HG03354 (cell line): Measurements from ENCODE around the gene SLC25A30.
"Not testable (repeated sequence)": the region's sequence is repeated elsewhere in the genome, so short reads cannot be mapped to it uniquely, and the experiment has no call there.

Experiments used
- ATAC-seq: cut with Tn5 transposase; IDR thresholded peaks from one replicate; pipeline ENCODE4 v1.9.1; 2021; ENCODE audit warnings: mild to moderate bottlenecking; ENCODE audit not compliant: unreplicated experiment, poor library complexity, severe bottlenecking

The SLC25A30 gene

GRCh38 chr13:45398877-45399276 lies 19.3 kb downstream of the SLC25A30 start:
- no peak for ATAC-seq

- no peak for ATAC-seq
Observed at GRCh38 chr13:45396533-45397095, 21.6 kb downstream of the SLC25A30 start.

GRCh38 chr13:45393941-45394570 lies 24.1 kb downstream of the SLC25A30 start:
- ATAC-seq: no peak

GRCh38 chr13:45392811-45393210 lies 25.4 kb downstream of the SLC25A30 start:
- ATAC-seq: no peak

- ATAC-seq: no peak
Observed at GRCh38 chr13:45391926-45392325, 26.2 kb downstream of the SLC25A30 start.

- not testable (repeated sequence) for ATAC-seq
Observed at GRCh38 chr13:45391128-45391527, 27.0 kb downstream of the SLC25A30 start.

GRCh38 chr13:45390348-45390747 lies 27.8 kb downstream of the SLC25A30 start:
- ATAC-seq: not testable (repeated sequence)

- no peak for ATAC-seq
Observed at GRCh38 chr13:45388664-45389063, 29.5 kb downstream of the SLC25A30 start.

- not testable (repeated sequence) for ATAC-seq
Observed at GRCh38 chr13:45386892-45387575, 31.1 kb downstream of the SLC25A30 start.

- no peak for ATAC-seq
Observed at GRCh38 chr13:45385907-45386553, 32.1 kb downstream of the SLC25A30 start.

- no peak for ATAC-seq
Observed at GRCh38 chr13:45385320-45385719, 32.9 kb downstream of the SLC25A30 start.

GRCh38 chr13:45384474-45385174 lies 33.5 kb downstream of the SLC25A30 start:
- ATAC-seq: no peak

GRCh38 chr13:45382739-45383138 lies 35.4 kb downstream of the SLC25A30 start:
- not testable (repeated sequence) for ATAC-seq

- ATAC-seq: no peak
Observed at GRCh38 chr13:45381196-45381595, 37.0 kb downstream of the SLC25A30 start.

- ATAC-seq: not testable (repeated sequence)
Observed at GRCh38 chr13:45380708-45381107, 37.5 kb downstream of the SLC25A30 start.

GRCh38 chr13:45379516-45379915 lies 38.7 kb downstream of the SLC25A30 start:
- ATAC-seq: not testable (repeated sequence)

- not testable (repeated sequence) for ATAC-seq
Observed at GRCh38 chr13:45378786-45379185, 39.4 kb downstream of the SLC25A30 start.

- not testable (repeated sequence) for ATAC-seq
Observed at GRCh38 chr13:45377314-45377713, 40.9 kb downstream of the SLC25A30 start.

- not testable (repeated sequence) for ATAC-seq
Observed at GRCh38 chr13:45376651-45377050, 41.5 kb downstream of the SLC25A30 start.

GRCh38 chr13:45374917-45375316 lies 43.3 kb downstream of the SLC25A30 start:
- no peak for ATAC-seq
